22Rv1 (cell line): ENCODE data around the gene PPP1R37.

ENCODE experiments used
- H3K27ac ChIP-seq: fragments of 450-650 bp; 2 replicates; pipeline ENCODE4 v1.5.1; 2017
- ZFX ChIP-seq: fragments of 450-650 bp; IDR thresholded peaks from 2 replicates; pipeline ENCODE4 v1.6.1; 2017; ENCODE audit warnings: antibody characterized with exemption, borderline replicate concordance
- TF ChIP-seq, protein P1 (sequence below): fragments of 450-650 bp; IDR thresholded peaks from 2 replicates; pipeline ENCODE4 v1.5.1; 2017; ENCODE audit warnings: mild to moderate bottlenecking

Gene PPP1R37

DNA sequence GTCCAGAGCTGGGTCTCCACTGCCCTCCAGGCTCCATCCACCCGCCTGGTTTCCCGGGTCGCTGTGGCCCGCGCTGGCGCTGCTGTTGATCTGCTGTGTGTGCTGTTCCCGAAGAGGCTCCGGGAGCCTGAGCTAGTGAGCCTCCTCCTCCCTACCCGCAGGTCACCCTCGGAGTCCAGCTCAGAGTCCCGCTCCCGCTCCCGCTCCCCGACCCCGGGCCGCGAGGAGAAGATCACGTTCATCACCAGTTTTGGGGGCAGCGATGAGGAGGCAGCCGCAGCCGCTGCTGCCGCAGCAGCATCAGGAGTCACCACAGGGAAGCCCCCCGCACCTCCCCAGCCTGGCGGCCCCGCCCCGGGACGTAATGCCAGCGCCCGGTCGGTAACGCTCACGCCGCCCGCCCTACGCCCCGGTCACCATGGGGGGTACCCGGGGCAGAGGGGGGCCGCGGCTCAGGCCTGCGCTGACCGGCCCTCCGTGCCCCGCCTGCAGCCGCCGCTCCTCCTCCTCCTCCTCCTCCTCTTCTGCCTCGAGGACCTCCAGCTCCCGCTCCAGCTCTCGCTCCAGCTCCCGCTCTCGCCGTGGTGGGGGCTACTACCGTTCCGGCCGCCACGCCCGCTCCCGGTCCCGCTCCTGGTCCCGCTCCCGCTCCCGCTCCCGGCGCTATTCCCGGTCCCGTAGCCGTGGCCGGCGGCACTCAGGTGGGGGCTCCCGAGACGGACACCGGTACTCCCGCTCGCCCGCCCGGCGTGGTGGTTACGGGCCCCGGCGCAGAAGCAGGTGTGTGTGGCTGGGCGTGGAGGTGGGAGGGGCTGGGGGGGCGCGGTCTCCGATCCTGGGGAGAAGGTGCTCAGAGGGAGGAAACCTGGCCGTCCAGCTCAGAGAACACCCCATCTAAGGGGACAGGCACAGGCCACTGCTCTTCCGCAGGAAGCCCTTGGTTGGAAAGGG lies 28.9 kb upstream of the PPP1R37 start:
- TF ChIP-seq ZFX = no peak
- TF ChIP-seq, protein P1, sequence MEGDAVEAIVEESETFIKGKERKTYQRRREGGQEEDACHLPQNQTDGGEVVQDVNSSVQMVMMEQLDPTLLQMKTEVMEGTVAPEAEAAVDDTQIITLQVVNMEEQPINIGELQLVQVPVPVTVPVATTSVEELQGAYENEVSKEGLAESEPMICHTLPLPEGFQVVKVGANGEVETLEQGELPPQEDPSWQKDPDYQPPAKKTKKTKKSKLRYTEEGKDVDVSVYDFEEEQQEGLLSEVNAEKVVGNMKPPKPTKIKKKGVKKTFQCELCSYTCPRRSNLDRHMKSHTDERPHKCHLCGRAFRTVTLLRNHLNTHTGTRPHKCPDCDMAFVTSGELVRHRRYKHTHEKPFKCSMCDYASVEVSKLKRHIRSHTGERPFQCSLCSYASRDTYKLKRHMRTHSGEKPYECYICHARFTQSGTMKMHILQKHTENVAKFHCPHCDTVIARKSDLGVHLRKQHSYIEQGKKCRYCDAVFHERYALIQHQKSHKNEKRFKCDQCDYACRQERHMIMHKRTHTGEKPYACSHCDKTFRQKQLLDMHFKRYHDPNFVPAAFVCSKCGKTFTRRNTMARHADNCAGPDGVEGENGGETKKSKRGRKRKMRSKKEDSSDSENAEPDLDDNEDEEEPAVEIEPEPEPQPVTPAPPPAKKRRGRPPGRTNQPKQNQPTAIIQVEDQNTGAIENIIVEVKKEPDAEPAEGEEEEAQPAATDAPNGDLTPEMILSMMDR = no peak
- no peak overlapping the region for H3K27ac ChIP-seq

DNA sequence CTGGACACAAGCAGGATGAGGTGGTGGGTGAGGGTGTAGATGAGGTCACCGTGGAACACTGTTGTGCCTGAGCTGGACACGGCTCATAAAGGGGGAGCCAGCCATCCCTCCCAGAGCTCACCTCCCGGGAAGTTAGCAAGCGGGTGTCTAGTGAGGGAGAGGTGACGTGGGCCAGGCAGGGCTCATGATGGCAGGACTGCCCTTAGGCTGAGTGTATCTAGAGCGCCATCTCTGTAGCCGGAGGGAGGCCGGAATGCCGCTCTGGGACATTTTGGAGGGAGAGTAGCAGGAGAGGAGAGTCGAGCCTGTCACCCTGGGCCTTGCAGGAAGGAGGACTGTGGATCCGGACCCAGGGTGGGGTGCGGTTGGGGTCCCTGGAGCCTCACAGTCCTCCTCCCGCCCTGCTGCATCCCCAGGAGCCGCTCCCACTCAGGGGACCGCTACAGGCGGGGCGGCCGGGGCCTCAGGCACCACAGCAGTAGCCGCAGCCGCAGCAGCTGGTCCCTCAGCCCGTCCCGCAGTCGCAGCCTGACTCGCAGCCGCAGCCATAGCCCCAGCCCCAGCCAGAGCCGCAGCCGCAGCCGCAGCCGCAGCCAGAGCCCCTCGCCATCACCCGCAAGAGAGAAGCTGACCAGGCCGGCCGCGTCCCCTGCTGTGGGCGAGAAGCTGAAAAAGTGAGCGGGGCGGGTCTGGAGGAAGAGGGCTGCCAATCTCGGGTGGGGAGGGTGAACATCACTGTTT lies 25.9 kb upstream of the PPP1R37 start:
- TF ChIP-seq, protein P1 = no peak
- TF ChIP-seq ZFX = no peak

DNA sequence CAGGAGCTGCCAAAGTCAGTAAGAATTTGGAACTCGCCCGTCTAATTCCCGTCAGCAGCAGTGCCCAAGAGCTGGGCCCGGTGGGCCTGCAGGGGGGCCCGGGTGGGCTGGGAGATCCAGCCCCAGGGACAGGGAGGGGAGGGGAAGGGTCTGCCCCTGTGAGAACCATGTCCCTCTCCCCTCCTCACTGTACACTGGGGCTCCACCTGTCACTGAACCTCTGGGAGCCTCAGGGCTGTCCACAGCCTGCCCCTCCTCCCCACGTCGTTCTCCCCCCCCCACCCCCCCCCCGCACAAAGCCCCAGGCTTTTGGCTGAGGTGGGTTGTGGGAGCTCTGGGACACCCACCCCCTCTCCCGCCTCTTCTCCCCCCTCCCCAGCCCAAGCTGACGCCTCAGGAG lies 24.9 kb upstream of the PPP1R37 start:
- TF ChIP-seq, protein P1 = no peak
- TF ChIP-seq ZFX = no peak
- no peak overlapping the region for H3K27ac ChIP-seq

More for the DNA sequence above, 25.9 kb upstream of the PPP1R37 start:
- H3K27ac ChIP-seq = no peak overlapping the region

GRCh38 chr19:45069056-45069455 lies 23.9 kb upstream of the PPP1R37 start:
- peak overlapping the region; percentile 18 for H3K27ac ChIP-seq

GRCh38 chr19:45070214-45070613 lies 22.8 kb upstream of the PPP1R37 start:
- H3K27ac ChIP-seq = 0 out of 2 replicates have a peak overlapping the region, but pooled peaks have one; percentile 18

More at GRCh38 chr19:45069056-45069455, 23.9 kb upstream of the PPP1R37 start:
- TF ChIP-seq, protein P1 = no peak
- no peak for TF ChIP-seq ZFX

GRCh38 chr19:45070861-45071544 lies 22.0 kb upstream of the PPP1R37 start:
- no peak overlapping the region for H3K27ac ChIP-seq
- TF ChIP-seq, protein P1 = no peak
- TF ChIP-seq ZFX = no peak

More at GRCh38 chr19:45070214-45070613, 22.8 kb upstream of the PPP1R37 start:
- no peak for TF ChIP-seq ZFX
- TF ChIP-seq, protein P1 = no peak
